Testis (tissue), 2 donors: ENCODE measurements around the gene NLN.

ENCODE experiments used
- CTCF ChIP-seq, 3 experiments: fragments of 450-650 bp in 2 of 3; fragments of 200-600 bp in 1 of 3; sonication (generic) in 1 of 3; IDR thresholded peaks; one replicate each; pipeline ENCODE4 v1.5.1; 2016 to 2019; ENCODE audit warnings: antibody characterized with exemption in 3 of 3, mild to moderate bottlenecking in 2 of 3, moderate library complexity in 1 of 3
- POLR2A ChIP-seq: fragments of 450-650 bp; IDR thresholded peaks from one replicate; pipeline ENCODE4 v1.6.1; 2017; ENCODE audit warnings: antibody characterized with exemption, mild to moderate bottlenecking, moderate library complexity

DNA sequence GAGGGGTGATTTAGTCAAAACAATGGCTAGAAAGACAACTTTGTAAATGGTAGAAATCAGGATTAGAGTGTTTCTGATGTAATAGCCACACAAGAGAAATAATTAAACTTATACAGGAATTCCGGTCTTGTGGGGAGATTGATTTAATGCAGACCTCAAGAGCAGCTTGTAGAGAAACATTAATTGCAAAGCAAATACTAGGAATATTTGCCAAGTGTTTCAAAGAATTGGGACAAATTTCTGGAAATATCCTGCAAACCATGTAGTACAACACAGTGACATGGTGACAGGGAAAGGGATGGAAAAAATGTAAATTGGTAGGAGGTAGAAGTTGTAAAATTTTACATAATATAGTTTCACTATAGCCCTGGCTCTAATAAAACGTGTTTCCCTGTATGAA, 28.9 kb downstream of the NLN start:
- TF ChIP-seq CTCF (IDR thresholded peaks at IDR 0.05): no peak
- no peak for TF ChIP-seq POLR2A
